HUES6 (cell line): ENCODE results near the gene ATF7.

Experiments used
- H3K27ac ChIP-seq: 2 replicates; pipeline ENCODE4 v1.7.0; 2013; ENCODE audit warnings: low read depth, mild to moderate bottlenecking, low read length, inconsistent platforms
- H3K27me3 ChIP-seq: 2 replicates; pipeline ENCODE4 v1.6.1; 2013; ENCODE audit warnings: low read length; ENCODE audit not compliant: control insufficient read depth, insufficient read depth
- H3K36me3 ChIP-seq: 2 replicates; pipeline ENCODE4 v1.6.1; 2013; ENCODE audit warnings: low read length; ENCODE audit not compliant: control insufficient read depth, insufficient read depth
- H3K4me1 ChIP-seq: 2 replicates; pipeline ENCODE4 v1.6.1; 2013; ENCODE audit warnings: low read length; ENCODE audit not compliant: control insufficient read depth, insufficient read depth
- H3K4me3 ChIP-seq: 2 replicates; pipeline ENCODE4 v1.5.1; 2013; ENCODE audit warnings: low read depth, low read length
- H3K9ac ChIP-seq: one replicate; pipeline ENCODE4 v1.6.1; 2013; ENCODE audit warnings: mild to moderate bottlenecking, low read length
- H3K9me3 ChIP-seq: 2 replicates; pipeline ENCODE4 v1.6.1; 2013; ENCODE audit warnings: low read depth, low read length; ENCODE audit not compliant: control insufficient read depth, insufficient read depth

The ATF7 gene

DNA sequence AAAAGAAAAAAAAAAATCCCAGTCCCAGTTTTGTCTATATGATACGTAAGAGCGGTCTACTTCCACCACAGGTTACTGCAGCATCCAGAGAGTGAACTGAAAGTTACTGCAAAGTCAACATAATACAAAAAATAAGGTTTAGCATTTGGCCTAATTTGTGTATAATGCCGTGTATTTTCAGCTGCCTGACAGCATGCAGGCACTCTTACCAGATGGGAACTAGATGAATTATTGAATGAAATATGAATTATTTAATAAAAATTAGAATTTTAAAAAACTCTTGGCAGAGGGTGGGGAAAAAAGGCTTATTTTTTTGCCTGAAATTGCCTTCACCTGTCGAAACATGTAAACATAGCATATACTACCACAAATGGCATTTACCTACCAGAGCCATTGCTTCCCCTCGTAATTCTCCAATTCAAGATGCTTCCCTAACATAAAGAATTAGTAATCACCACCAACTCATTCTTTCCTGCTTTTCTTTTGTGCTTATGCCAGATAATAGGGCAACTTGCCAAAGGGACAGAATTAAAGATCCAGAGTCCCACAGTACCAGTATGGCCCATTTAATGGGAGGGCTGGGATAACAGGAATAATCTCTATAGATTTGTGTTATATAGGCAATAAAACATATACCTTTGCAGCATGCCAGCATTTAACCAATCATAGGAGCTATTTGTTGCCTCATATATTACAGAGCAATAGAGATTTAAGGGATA, 31.1 kb downstream of the ATF7 start:
- Histone ChIP-seq H3K27ac (no peak overlapping the region), H3K9ac (no peak overlapping the region), H3K4me1 (peaks cover 8% of the 10 kb centered on the region), H3K4me3 (no peak overlapping the region), H3K27me3 (no peaks in the 10 kb centered on the region), H3K9me3 (no peaks in the 10 kb centered on the region), H3K36me3 (no peaks in the 10 kb centered on the region)

DNA sequence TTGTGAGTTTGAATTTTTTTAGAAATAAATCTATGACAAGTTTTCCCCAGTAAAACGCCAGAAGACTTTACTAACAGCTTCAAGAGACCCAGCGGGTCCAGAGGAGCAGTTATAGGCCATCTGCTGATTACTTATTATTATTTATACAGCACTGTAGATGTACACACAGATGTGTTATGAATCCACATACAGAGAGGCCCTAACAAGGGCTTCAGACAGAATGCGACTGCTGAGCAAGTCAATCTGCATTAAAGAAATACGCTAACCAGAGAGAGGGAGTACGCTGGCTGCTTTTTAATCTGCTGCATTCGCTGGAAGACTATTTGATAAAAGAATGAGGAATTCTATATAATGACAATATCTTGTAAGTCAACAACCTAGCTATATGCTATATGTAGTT, 32.5 kb downstream of the ATF7 start:
- H3K9ac ChIP-seq, result no peak overlapping the region
- H3K27me3 ChIP-seq, result no peaks in the 10 kb centered on the region
- no peaks in the 10 kb centered on the region for H3K36me3 ChIP-seq
- H3K4me1 ChIP-seq, result peaks cover 8% of the 10 kb centered on the region
- no peak overlapping the region for H3K27ac ChIP-seq
- H3K9me3 ChIP-seq, result no peaks in the 10 kb centered on the region
- no peak overlapping the region for H3K4me3 ChIP-seq

DNA sequence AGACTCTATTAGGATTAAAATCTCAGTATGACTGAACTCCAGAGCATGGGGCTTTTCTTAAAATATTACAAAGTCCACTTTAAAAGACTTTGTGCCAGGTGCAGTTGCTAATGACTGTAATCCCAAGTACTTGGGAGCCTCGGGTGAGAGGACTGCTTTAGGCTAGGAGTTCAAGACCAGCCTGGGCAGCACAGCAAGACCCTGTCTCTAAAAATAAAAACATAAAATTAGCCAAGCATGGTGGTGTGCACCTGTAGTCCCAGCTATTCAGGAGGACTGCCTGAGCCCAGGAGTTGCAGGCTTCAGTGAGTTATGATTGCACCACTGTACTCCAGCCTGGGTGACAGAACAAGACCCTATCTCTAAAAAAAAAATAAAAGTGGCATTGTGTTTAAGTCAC, 33.2 kb downstream of the ATF7 start:
- H3K27me3 ChIP-seq, result no peaks in the 10 kb centered on the region
- no peak overlapping the region for H3K27ac ChIP-seq
- H3K9me3 ChIP-seq, result no peaks in the 10 kb centered on the region
- no peak overlapping the region for H3K4me3 ChIP-seq
- H3K9ac ChIP-seq, result no peak overlapping the region
- peaks cover 8% of the 10 kb centered on the region for H3K4me1 ChIP-seq
- no peaks in the 10 kb centered on the region for H3K36me3 ChIP-seq

DNA sequence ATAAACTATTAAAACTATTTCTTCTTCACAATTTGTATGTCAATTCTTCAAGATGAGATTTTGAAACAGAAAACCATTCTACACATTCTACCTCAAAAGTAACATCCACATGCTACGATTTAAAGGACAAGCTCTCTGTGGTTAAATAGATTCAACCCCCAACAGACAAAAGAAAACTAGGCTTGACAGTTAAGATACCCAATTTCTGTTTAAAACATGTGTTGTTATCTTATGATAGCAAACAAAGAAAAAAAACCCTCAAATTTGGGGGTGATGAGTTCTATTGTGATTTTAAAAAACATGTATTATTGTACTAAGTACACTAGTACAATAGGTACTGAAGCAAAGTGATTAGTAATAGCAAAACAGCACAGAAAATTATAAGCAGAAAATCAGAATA, 33.8 kb downstream of the ATF7 start:
- peaks cover 8% of the 10 kb centered on the region for H3K4me1 ChIP-seq
- no peak overlapping the region for H3K27ac ChIP-seq
- no peak overlapping the region for H3K9ac ChIP-seq
- no peaks in the 10 kb centered on the region for H3K36me3 ChIP-seq
- no peak overlapping the region for H3K4me3 ChIP-seq
- H3K27me3 ChIP-seq, result no peaks in the 10 kb centered on the region
- no peaks in the 10 kb centered on the region for H3K9me3 ChIP-seq

DNA sequence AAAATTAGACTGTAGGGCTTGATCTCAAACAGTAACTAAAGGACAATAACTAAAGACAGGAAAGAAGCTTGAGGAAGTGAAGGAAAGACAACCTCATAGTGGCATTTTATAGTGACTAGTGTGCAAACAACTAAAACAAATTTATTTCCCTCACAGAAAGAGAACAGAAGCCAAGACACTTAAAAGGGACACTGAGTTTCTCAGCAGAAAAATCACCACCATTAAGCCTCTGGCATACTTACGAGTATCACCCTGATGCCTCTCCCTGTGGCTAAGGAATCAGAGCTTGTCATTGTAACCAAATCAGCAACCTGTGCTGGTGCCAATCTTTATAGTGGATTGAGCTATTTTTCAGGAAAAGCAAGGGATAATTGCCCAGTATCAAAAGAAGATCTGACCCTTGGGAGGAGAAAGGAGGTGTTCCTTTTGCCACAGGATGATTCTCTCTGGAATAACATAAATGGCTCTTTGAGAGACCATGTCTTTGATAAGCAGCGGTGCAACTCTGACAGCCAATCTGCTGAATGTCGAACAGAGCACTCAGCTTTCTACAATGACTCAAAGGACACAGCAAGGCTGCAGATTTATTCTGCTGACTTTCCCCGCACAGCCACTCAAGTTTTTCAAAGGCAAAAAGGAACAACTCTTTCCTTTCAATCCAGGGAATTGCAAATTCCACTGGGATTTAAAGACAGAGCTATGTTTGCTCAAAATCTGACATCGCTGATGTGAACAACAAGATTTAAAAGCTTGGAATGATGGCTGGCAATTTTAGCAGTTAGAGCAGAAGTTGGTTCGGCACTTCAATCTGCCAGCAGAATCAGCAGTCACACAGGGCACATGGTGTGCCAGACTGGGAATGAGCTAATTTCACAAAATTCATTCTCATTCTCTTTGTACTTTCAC, 34.6 kb downstream of the ATF7 start:
- H3K27ac ChIP-seq, result no peak overlapping the region
- H3K4me1 ChIP-seq, result peaks cover 8% of the 10 kb centered on the region
- H3K4me3 ChIP-seq, result no peak overlapping the region
- H3K27me3 ChIP-seq, result no peaks in the 10 kb centered on the region
- no peaks in the 10 kb centered on the region for H3K36me3 ChIP-seq
- no peaks in the 10 kb centered on the region for H3K9me3 ChIP-seq
- H3K9ac ChIP-seq, result no peak overlapping the region

DNA sequence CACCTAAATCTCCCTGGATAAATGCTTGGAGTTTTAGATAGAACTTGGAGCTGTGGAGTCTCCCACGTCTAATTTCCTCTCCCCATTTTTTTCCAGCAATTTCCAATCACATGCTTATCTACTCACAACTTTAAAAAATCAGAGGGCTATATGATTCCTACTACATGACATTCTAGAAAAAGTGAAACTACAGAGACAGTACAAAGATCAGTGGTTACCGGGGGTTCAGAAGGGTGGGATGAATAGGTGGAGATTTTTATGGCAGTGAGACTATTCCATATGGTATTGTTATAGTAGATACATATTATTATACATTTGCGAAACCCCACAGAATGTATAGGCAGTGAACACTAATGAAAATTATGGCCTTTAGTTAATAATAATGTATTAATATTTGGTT, 35.5 kb downstream of the ATF7 start:
- no peak overlapping the region for H3K27ac ChIP-seq
- no peak overlapping the region for H3K9ac ChIP-seq
- no peaks in the 10 kb centered on the region for H3K27me3 ChIP-seq
- no peaks in the 10 kb centered on the region for H3K36me3 ChIP-seq
- H3K4me1 ChIP-seq, result peaks cover 8% of the 10 kb centered on the region
- H3K9me3 ChIP-seq, result no peaks in the 10 kb centered on the region
- no peak overlapping the region for H3K4me3 ChIP-seq

DNA sequence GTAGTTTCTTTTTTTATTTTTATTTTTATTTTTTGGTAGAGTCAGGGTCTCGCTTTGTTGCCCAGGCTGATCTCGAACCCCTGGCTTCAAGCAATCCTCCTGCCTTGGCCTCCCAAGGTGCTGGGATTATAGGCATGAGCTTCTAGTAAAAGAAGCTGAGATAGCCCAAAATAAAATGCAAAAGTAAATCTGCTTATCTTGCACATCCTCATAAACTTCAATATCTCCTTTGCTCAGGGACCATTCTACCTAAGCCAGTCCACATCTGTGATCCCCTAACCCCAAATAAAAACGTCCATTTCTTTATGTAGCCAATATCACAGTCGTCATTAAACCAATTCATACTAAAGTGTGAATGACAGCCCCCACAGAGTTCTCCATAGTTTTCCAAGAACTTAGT, 36.3 kb downstream of the ATF7 start:
- Histone ChIP-seq H3K27ac (no peak overlapping the region), H3K4me1 (peaks cover 8% of the 10 kb centered on the region), H3K27me3 (no peaks in the 10 kb centered on the region), H3K36me3 (no peaks in the 10 kb centered on the region), H3K4me3 (no peak overlapping the region), H3K9ac (no peak overlapping the region), H3K9me3 (no peaks in the 10 kb centered on the region)

DNA sequence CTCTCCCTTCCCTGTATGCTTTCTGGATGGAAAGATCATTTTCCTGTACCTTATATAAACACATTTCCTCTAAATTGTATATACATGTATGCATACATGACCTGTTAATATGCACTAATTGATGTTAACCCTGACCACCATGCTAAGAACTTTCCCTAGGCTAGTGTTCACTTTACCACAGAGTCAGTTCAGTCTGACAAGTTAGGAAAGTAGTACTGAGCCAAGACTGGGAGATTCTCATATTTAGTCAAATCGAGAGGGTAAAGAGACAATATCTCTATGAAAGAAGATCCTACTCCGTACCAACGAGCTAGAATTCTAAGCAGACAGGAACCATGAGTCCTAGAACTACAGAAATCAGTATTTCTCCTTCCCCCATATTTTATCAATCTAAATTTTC, 36.8 kb downstream of the ATF7 start:
- Histone ChIP-seq H3K27me3 (no peaks in the 10 kb centered on the region), H3K4me3 (no peak overlapping the region), H3K9ac (no peak overlapping the region), H3K4me1 (peaks cover 8% of the 10 kb centered on the region), H3K9me3 (no peaks in the 10 kb centered on the region), H3K36me3 (no peaks in the 10 kb centered on the region), H3K27ac (no peak overlapping the region)

DNA sequence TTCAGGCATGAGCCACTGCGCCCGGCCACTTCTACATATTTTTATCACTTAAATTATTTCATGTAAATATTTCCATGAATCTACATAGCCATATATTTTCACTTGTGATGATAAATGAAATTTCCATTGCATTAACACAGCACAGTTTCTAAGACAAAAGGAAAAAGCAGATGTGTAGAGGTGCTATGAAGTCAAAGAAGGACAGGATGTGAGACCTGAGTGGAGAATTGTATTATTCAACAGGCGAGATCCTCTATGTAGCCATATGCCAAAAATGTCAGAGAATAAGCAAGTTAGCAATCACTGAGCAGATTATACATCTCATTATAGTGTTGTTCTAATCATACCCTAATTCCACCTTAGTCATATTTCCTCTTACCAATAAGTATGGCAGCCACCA, 38.1 kb downstream of the ATF7 start:
- H3K27me3 ChIP-seq, result no peaks in the 10 kb centered on the region
- H3K9me3 ChIP-seq, result peaks cover 8% of the 10 kb centered on the region; the same call in 1 of the 2 replicates
- H3K4me3 ChIP-seq, result no peak overlapping the region
- H3K4me1 ChIP-seq, result peaks cover 8% of the 10 kb centered on the region
- H3K27ac ChIP-seq, result no peak overlapping the region
- no peaks in the 10 kb centered on the region for H3K36me3 ChIP-seq
- no peak overlapping the region for H3K9ac ChIP-seq

DNA sequence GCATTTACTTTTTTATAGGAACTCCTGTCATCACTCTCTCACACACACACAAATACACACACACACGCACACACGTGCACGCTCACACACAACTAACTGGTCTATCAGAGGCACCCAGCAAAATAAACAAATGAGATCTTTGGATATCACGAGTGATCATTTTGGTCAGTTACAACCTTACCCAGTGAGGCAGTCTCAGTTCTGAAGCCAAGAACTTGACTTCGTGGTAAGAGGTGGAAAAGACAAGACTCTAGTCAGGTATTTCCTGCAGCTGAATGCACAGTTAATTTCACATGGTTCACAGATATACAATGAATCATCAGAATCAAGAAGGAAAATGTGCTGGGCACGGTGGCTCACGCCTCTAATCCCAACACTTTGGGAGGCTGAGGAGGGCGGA, 39.4 kb downstream of the ATF7 start:
- H3K36me3 ChIP-seq, result no peaks in the 10 kb centered on the region
- peaks cover 2% of the 10 kb centered on the region for H3K4me1 ChIP-seq
- H3K27ac ChIP-seq, result no peak overlapping the region
- peaks cover 10% of the 10 kb centered on the region; the same call in 1 of the 2 replicates for H3K9me3 ChIP-seq
- H3K4me3 ChIP-seq, result no peak overlapping the region
- no peak overlapping the region for H3K9ac ChIP-seq
- H3K27me3 ChIP-seq, result no peaks in the 10 kb centered on the region

DNA sequence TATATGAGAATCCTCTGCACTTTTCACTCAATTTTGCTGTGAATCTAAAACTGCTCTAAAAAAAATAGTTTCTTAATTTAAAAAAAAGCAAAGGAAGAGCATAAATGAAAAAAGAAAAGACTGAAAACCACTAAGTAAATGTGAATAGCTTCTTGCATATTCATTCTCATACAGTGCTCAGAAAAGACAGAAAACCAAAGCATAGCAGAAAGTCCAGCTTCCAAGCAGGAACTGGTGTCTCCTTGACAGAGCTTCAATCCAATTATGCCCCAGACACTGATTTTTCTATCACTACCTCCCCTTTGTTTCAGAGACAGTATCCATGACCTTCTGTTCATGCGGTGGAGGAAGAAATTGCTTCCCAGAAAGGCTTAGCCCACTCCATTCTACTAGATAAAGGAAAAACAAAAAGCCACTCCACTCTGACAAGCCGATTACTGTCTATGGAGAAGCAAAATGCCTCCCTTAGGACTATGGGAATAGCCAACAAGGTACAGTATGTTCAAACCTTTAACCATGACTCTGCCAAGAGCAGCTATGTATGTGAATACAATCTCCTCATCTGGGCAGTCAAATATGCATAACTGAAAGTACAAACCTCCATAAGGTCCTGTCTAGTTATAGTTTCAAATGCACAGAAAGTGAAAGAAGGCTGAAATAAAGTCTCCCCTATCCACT, 40.6 kb downstream of the ATF7 start:
- Histone ChIP-seq H3K27me3 (no peaks in the 10 kb centered on the region), H3K9ac (no peak overlapping the region), H3K36me3 (no peaks in the 10 kb centered on the region), H3K9me3 (peaks cover 10% of the 10 kb centered on the region; the same call in 1 of the 2 replicates), H3K4me1 (no peaks in the 10 kb centered on the region), H3K27ac (no peak overlapping the region), H3K4me3 (no peak overlapping the region)
